NCI-H146 treated with DMSO at 0.1 percent for 48 hours (cell line): ENCODE measurements around the gene RAMP2.
"Not testable (repeated sequence)": the region's sequence is repeated elsewhere in the genome, so short reads cannot be mapped to it uniquely, and the experiment has no call there.

Experiments
- DNase-seq: peaks from one replicate; lab custom pipeline; 2025; ENCODE audit not compliant: unreplicated experiment; lab: John Stamatoyannopoulos, UW

RAMP2 gene, protein sequence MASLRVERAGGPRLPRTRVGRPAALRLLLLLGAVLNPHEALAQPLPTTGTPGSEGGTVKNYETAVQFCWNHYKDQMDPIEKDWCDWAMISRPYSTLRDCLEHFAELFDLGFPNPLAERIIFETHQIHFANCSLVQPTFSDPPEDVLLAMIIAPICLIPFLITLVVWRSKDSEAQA

DNA sequence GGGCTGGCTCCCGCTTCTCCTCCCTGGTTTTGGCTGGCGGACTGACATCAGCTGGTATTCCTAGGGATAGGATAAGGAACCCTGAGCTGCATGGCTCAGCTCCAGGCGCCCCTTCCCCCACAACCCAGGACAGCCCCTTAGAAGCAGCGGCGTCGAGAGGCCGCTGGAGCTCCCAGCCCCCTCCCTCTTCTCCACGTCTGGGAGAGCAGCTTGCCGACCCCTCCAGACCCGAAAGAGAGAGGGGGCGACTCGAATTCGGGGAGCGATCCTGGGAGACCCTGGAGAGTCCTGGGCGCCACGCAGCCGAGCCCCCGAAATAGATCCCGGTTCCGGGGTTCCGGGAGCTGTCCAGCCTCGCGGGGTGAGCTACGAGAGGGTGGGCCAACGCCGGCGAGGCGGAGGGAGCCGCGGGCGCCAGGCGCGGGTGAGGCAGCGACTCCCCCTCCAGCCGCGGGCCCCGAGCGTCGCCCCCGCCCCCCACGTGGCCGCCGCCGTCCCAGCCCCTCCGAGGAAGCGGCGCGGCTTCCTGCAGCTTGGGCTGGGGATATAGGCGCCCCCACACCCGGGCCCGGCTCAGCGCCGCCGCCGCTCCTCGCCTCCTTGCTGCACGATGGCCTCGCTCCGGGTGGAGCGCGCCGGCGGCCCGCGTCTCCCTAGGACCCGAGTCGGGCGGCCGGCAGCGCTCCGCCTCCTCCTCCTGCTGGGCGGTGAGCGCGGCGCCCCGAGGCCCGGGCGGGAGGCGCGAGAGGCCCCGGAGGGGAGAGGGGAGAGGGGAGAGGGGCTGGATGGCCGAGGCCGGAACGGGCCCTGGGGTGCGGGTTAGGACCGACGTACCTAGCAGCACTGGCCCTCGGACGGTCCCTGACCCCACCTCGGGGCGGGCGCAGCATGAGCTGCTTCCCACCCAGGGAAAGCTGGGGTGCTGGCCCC, at the start of gene RAMP2:
Gene RAMP2 (plus strand): TSS at position 576 of the 930 bp plus-strand sequence. CDS start 35 bp downstream, at position 611.
- DNase-seq = peak; percentile 9

GRCh38 chr17:42720996-42721583, 39.9 kb upstream of the RAMP2 start:
- DNase-seq = peak; percentile 56

DNA sequence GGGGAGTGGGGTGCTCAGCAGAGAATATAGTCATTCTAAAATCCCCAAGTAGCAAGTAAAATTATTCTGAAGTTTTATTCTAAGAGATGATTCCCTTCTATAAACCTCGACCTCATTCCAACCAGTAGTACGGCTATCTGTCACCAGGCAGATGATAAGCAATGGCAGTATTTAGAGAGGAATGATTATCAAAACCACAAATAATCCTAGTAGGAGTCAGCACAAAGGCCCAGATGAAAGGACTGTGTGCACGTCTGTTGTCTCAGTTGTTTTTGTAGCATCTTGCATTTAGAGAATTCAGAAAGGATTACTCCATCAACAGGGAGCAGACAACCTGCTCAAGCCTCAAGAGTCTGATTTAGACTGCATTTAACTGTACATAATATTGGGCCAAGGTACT, 37.4 kb upstream of the RAMP2 start:
- no peak for DNase-seq

DNA sequence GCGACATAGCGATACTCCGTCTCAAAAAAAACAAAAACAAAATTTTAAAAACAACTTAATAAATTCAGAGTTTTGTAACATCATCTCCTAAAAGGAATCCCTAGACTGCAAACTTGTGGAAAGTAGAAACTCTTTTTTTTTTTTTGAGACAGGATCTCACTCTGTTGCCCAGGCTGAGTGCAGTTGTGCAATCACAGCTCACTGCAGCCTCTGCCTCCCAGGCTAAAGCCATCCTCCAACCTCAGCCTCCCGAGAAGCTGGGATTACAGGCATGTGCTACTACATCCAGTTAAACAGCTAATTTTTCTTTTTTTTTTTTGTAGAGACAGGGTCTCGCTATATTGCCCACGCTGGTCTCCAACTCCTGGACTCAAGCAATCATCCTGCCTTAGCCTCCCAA, 35.9 kb upstream of the RAMP2 start:
- no peak for DNase-seq

- no peak for DNase-seq
These were observed 20.3 kb upstream of the RAMP2 start for GRCh38 chr17:42740699-42741098.

GRCh38 chr17:42742916-42743315, 18.1 kb upstream of the RAMP2 start:
- DNase-seq = not testable (repeated sequence)

DNA sequence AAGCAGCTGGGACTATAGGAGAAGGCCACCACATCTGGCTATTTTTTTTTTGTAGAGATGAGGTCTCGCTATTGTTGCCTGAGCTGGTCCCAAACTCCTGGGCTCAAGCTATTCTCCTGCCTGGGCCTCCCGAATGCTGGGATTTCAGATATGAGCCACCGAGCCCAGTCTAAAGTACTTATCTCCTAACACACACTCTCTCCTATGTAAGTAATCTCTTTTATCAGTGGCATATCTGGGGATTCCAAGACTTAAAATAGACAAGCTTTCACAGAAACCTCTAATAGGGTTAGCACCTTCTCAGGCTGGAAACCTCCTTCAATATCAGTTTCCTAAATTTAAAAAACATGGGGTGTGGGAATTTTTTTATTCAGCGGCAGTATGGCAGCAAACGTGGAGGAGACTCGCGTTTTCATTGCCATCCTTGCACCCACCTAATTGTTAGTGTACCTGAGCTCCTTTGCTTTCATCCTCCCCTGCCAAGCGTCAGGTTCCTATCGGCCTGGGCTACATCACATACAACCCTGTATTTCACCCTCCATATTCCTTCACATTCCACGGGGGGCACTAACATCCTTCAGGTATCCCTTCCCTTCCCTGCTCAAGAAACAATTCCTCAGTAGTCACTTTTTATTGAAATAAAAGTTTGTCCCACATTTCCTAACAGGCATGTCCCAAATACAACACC, 17.3 kb upstream of the RAMP2 start:
- peak; percentile 22 for DNase-seq

GRCh38 chr17:42744283-42744805, 16.7 kb upstream of the RAMP2 start:
- peak; percentile 77 for DNase-seq

- peak; percentile 86 for DNase-seq
These were observed 16.0 kb upstream of the RAMP2 start, which contains the start of gene EZH1 for GRCh38 chr17:42744806-42745617. Gene EZH1, minus strand, starts transcription at chr17:42745040. Its CDS starts 16,099 bp downstream, at chr17:42728941.

- DNase-seq = no peak
These were observed 12.7 kb upstream of the RAMP2 start for GRCh38 chr17:42748202-42748907.

- DNase-seq = peak; percentile 40
These were observed 11.9 kb upstream of the RAMP2 start for GRCh38 chr17:42748908-42749798.

GRCh38 chr17:42750739-42751344, 10.2 kb upstream of the RAMP2 start:
- DNase-seq = no peak

DNA sequence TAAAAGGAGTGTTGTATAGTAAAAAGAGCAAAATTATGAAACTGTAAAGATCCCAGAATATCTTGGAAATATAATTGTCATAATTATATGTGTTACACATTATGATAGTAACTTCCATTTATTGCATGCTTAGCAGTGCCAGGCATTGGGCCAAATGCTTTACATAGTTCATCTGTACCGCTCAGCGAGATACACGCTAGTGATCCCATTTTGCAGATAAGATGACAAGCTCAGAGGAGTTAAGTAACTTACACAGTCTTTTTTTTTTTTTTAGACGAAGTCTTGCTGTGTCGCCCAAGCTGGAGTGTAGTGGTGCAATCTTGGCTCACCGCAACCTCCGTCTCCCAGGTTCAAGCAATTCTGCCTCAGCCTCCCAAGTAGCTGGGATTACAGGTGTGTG, 9.4 kb upstream of the RAMP2 start:
- no peak for DNase-seq

DNA sequence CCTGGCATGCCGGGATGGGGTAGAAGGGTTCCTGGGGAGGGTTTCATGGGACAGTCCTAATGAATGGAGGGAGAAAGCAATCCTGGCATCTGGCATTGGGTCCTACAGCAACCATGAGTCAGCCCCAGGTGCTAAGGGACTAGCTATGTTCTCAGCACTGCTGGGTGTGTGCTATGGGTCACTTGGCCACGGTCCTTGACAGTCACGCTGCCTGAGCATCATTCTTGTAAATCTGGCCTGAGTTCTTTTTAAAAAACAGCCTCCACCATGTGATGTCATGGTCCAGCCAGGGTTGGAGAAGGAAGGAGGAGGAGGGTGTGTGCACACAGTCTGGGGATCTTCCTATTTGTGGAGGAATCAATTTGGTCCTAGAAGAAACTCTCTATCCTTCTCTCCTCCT, 6.2 kb upstream of the RAMP2 start:
- DNase-seq = no peak

DNA sequence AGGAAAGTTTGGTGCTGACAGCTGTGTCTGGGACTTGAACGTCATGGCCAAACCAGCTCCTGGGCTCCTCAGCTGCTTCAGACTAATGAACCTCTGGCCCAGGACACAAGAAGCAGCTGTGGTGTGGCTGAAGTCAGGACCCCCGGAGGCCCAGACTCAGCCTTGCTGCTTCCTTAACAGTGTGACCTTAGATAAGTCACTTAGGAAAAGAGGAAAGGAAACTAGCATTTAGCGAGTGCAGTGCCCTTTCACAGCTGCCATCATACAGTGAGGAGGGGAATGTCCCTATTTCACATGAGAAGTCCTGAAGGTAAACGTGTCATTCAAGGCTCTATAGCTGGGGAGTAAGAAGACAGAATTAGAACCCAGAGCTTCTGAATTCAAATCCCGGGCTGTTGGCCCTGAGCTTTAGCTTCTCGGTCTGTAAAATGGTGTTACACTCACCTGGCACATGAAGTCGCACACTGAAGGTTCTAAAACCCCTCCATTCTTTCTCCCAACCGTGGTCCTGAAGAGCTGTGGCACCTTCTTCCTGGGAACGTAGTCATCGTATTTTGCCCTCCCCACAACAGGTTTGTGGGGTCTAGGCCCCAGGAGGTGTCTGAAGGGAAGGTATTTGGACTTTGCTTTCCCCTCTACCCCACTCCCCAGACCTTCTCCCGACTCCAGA, 910 bp upstream of the RAMP2 start:
- no peak for DNase-seq

GRCh38 chr17:42761638-42762037, 611 bp downstream of the RAMP2 start:
- no peak for DNase-seq

DNA sequence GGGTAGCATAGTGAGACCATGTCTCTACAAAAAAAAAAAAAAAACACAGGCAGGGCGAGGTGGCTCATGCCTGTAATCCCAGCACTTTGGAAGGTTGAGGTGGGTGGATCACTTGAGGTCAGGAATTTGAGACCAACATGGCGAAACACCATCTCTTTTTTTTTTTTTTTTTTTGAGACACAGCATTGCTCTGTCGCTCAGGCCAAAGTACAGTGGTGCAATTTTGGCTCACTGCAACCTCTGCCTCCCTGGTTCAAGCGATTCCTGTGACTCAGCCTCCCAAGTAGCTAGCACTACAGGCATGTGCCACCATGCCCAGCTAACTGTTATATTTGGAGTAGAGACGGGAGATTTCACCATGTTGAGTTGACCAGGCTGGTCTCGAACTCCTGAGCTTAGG, 5.1 kb downstream of the RAMP2 start:
- no peak for DNase-seq

DNA sequence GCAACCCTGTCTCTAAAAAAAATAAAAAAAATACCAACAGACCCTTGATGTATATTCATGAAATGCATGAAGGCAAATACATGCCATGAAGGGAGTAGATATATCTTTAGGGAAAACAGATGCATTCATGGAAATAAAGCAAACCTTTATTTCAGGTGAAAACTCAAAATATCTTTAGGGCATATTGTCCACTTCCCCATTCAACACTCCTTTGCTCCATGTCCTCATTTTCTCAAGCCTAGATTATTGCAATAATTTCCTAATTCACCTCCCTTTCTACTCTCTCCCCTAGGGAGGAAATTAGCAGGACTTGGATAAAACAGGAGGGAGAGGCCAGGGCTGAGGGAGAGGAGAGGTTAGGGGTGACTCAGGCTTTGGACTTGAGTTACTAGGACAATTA, 6.5 kb downstream of the RAMP2 start:
- no peak for DNase-seq
